GM12864 (cell line): ENCODE measurements around the gene SLC9B1.
"Not testable (repeated sequence)": the region's sequence is repeated elsewhere in the genome, so short reads cannot be mapped to it uniquely, and the experiment has no call there.

Experiments
- DNase-seq: peaks from one replicate; pipeline ENCODE4 v3.0.0-alpha.2; 2011; ENCODE audit warnings: low read depth
- H3K4me3 ChIP-seq: 2 replicates; pipeline ENCODE4 v1.5.1; 2011; ENCODE audit warnings: mild to moderate bottlenecking, low read depth, low read length, control low read depth
- TF ChIP-seq, protein P1 (sequence below): IDR thresholded peaks from 2 replicates; pipeline ENCODE4 v1.5.1; 2011; ENCODE audit warnings: low read depth, mild to moderate bottlenecking, moderate library complexity, low read length, control low read depth, inconsistent platforms; ENCODE audit errors: missing control alignments

Gene SLC9B1

DNA sequence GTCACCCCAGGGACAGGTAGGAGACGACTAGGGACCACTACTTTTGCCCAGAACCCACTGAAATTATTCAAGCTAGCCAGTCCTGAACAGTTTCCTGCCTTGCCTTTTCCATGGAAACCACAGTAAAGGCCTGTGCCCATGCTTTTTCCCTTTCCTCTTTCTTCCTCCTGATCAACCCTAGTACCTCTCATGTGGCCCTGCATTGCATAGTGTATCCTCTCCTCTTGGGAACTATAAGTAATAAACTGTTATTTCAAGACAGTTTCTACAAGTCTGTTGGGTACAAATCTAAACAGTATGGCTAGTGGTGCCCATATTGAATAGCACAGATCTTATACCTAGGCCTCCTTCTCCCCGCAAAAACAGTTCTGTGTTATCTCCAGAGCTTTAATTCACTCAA lies 136.2 kb downstream of the SLC9B1 start:
- DNase-seq = no peak
- no peak overlapping the region for H3K4me3 ChIP-seq
- TF ChIP-seq, protein P1, sequence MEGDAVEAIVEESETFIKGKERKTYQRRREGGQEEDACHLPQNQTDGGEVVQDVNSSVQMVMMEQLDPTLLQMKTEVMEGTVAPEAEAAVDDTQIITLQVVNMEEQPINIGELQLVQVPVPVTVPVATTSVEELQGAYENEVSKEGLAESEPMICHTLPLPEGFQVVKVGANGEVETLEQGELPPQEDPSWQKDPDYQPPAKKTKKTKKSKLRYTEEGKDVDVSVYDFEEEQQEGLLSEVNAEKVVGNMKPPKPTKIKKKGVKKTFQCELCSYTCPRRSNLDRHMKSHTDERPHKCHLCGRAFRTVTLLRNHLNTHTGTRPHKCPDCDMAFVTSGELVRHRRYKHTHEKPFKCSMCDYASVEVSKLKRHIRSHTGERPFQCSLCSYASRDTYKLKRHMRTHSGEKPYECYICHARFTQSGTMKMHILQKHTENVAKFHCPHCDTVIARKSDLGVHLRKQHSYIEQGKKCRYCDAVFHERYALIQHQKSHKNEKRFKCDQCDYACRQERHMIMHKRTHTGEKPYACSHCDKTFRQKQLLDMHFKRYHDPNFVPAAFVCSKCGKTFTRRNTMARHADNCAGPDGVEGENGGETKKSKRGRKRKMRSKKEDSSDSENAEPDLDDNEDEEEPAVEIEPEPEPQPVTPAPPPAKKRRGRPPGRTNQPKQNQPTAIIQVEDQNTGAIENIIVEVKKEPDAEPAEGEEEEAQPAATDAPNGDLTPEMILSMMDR = no peak

DNA sequence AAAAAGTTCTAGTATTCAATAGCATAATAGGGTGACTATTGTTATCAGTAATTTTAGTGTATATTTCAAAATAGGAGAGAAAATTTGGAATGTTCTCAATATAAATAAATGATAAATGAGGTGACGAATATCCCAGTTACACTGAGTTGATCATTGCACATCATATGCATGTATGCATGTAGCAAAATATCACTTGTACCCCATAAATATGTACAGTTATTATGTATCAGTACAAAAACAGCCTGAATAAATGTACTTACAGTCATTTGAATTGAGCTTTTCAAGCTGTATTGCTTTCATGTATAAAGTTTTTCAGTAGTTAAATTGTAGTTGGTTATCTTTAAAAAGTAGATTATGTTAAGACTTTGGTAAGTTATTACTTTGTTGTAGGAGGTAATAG lies 138.2 kb downstream of the SLC9B1 start:
- TF ChIP-seq, protein P1 = no peak
- no peak overlapping the region for H3K4me3 ChIP-seq
- no peak for DNase-seq

DNA sequence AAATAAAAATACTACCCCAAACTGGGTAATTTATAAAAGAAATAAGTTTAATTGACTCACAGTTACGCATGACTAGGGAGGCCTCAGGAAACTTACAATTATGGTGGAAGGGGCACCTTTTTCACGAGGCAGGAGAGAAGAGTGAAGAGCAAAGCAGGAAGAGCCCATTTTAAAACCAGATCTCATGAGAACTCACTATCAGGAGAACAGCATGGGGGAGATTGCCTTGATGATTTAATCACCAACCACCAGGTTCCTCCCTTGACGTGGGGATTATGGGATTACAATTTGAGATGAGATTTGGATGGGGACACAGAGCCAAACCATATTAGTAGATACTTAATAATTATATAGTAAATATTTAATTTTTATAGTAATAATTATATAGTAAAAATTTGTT lies 140.6 kb downstream of the SLC9B1 start:
- DNase-seq = no peak
- TF ChIP-seq, protein P1 = no peak
- no peak overlapping the region for H3K4me3 ChIP-seq

DNA sequence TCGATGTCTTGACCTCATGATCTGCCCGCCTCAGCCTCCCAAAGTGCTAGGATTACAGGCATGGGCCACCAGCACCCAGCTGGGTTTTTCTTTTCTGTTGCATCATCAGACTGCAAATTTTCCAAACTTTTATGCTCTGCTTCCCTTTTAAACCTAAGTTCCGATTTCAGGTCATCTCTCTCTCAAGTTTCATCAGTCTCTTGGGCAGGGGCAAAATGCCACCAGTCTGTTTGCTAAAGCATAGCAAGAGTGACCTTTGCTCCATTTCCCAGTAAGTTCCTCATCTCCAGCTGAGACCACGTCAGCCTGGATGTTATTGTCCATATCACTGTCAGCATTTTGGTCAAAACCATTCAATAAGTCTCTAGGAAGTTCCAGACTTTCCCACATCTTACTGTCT lies 141.2 kb downstream of the SLC9B1 start:
- H3K4me3 ChIP-seq, DNase-seq: not testable (repeated sequence)

DNA sequence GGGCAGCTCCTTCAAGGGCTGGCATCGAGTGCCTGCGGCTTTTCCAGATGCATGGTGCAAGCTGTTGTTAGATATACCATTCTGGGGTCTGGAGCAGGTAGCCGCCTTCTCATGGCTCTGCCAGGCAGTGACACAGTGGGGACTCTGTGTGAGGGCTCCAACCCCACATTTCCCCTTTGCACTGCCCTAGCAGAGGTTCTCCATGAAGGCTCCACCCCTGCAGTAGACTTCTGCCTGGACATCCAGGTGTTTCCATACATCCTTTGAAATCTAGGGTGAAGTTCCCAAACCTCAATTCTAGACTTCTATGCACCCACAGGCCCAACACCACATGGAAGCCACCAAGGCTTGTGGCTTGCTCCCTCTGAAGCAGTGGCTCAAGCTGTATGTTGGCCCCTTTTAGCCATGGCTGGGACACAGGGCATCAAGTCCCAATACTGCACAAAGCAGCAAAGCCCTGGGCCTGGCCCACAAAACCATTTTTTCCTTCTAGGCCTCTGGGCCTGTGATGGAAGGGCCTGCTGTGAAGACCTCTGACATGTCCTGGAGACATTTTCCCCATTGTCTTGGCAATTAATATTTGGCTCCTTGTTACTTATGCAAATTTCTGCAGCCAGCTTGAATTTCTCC lies 141.9 kb downstream of the SLC9B1 start:
- not testable (repeated sequence) for H3K4me3 ChIP-seq, DNase-seq

DNA sequence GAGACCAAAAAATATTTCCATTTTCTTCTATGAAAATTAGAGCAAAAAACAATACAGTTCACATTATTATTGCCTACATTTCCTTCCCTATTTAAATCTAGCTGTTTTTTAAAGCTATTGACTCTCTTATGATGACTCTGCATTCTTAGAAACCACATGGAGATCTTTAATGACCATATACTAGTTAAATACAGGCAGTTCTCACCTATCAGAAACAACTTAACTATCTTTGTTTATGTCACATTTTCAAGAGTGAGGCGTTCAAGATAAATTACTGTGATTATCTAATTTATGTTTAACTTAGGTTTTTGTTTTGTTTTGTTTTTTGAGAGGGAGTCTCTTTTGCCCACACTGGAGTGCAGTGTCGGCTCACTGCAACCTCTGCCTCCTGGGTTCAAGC lies 147.7 kb downstream of the SLC9B1 start:
- no peak overlapping the region for H3K4me3 ChIP-seq
- no peak for DNase-seq
- TF ChIP-seq, protein P1 = no peak

DNA sequence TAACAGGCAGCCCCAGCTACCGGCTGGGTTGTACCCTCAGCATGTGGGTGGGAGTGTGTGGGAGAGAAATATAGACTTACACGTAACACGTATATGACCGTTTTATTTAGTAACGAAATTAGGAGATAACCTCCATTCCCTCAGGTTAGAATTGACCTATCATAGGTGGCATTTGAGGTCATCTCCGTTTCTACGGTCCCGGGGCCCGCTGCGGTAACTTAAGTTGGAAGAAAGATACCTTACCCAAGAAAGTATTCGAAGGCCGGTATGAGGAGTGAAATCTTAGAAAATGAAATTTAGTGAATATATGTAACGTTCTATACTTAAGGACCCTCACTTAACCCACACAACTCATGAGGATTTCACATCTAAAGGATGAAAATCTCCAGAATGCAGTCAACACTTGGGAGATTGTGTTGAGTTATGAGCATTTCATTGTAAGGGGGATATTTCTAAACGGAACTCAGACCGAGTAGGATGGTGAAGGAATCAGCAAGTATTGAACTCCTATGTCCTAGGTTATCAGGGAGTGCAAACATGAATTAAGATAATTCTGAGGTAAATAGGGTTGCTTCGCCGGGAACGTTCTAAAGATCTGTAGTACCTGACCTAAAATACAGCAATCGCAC lies 149.8 kb downstream of the SLC9B1 start:
- peak overlapping the region; percentile 68 for H3K4me3 ChIP-seq
- DNase-seq = peak; percentile 33

More for the DNA sequence above, 149.8 kb downstream of the SLC9B1 start:
- TF ChIP-seq, protein P1 = no peak
